SK-N-MC (cell line): ENCODE data around the gene ZNF423.

Experiments used
- DNase-seq: peaks from one replicate; pipeline ENCODE4 v3.0.0-alpha.2; 2011; ENCODE audit warnings: low read depth, low spot score
- H3K27ac ChIP-seq: fragments of 200-600 bp; sonication (generic); 2 replicates; pipeline ENCODE4 v1.5.1; 2016; ENCODE audit warnings: mixed run types
- H3K36me3 ChIP-seq: fragments of 200-600 bp; sonication (generic); 2 replicates; pipeline ENCODE4 v1.6.1; 2017; ENCODE audit warnings: antibody characterized with exemption, low read length, mixed read lengths; ENCODE audit not compliant: insufficient read depth
- H3K4me3 ChIP-seq: fragments of 200-600 bp; sonication (generic); 2 replicates; pipeline ENCODE4 v1.5.1; 2016
- H3K9ac ChIP-seq: fragments of 200-600 bp; sonication (generic); 2 replicates; pipeline ENCODE4 v1.8.0; 2017; ENCODE audit warnings: mixed run types, mixed read lengths; ENCODE audit not compliant: insufficient read length
- H3K9me3 ChIP-seq: fragments of 200-600 bp; sonication (generic); 2 replicates; pipeline ENCODE4 v1.6.1; 2017; ENCODE audit warnings: low read depth, mild to moderate bottlenecking, antibody characterized with exemption, low read length, moderate library complexity, mixed read lengths
- EZH2 ChIP-seq: fragments of 200-600 bp; sonication (generic); IDR thresholded peaks from one replicate; pipeline ENCODE4 v1.6.1; 2017; ENCODE audit warnings: antibody characterized with exemption
- FOXP2 ChIP-seq: optimal IDR thresholded peaks from 2 replicates; pipeline ENCODE3; 2011; ENCODE audit warnings: mild to moderate bottlenecking, moderate library complexity; ENCODE audit not compliant: insufficient read depth; ENCODE audit errors: extremely low read length, control extremely low read depth
- POLR2AphosphoS5 ChIP-seq: IDR thresholded peaks from 2 replicates; pipeline ENCODE4 v1.6.1; 2012; ENCODE audit warnings: mild to moderate bottlenecking, low read depth, low read length, borderline replicate concordance

ZNF423 gene

GRCh38 chr16:49855822-49856671, at the start of gene ZNF423:
ZNF423 (minus strand) TSS chr16:49856112; CDS start chr16:49855774, 338 bp downstream.
- Histone ChIP-seq H3K36me3 (no peaks in the 10 kb centered on the region), H3K27ac (peak within 1 kb of the TSS; percentile 74), H3K9ac (peak within 1 kb of the TSS; percentile 73), H3K4me3 (peak within 1 kb of the TSS; percentile 77), H3K9me3 (no peaks in the 10 kb centered on the region)
- DNase-seq, result no peak
- TF ChIP-seq EZH2 (no peak), POLR2AphosphoS5 (no peak; the same call in 1 of the 2 replicates), FOXP2 (no peak)

DNA sequence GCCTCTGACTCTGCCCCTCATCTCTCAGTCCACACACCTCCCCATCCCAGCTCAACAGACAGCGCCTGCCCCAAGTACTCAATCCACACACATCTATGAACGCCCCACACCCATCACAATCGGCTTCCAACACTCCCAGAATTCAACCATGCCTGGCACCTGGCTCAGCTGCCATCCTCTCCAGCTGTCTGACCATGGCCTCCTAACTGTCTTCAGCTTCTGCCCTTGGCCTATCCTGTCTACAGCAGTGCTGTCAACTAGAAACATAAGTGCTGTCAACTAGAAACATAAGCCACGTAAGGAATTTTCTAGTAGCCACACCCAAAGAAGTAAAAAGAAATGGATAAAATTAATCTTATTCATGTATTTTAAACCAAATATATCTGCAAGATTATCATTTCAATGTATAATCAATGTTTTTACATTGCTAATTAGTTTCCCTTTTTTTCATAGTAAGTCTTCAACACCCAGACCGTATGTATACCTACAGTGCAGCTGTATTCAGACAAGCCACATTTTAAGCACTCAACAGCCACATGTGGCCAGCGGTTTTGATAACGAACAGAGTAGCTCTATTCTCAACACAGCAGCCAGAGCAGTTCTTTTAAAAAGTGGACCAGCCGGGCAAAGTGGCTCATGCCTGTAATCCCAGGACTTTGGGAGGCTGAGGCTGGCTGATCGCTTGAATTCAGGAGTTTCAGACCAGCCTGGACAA, 48.6 kb upstream of the ZNF423 start:
- H3K36me3 ChIP-seq, result no peaks in the 10 kb centered on the region
- H3K4me3 ChIP-seq, result no peak overlapping the region
- no peak for DNase-seq
- H3K27ac ChIP-seq, result no peak overlapping the region
- H3K9ac ChIP-seq, result no peak overlapping the region
- no peak for TF ChIP-seq EZH2
- no peak for TF ChIP-seq POLR2AphosphoS5
- no peak for TF ChIP-seq FOXP2
- H3K9me3 ChIP-seq, result no peaks in the 10 kb centered on the region

DNA sequence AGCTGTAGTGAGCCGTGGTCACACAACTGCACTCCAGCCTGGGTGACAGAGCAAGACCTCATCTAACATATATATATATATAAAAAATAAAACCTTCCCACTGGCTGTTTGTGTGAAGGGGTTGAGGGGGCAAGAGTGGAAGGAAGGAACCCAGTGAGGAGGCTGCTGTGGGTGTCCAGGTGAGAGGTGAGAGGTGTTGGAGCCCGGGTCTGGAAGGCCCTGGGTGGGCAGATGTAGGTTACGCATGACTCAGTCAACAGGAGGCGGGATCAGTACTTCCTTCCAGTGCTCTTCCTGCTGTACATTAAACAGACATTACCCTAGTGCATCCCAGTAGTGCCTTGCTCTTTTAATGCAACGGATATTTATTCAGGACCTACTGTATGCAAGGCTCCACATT, 47.0 kb upstream of the ZNF423 start:
- DNase-seq, result no peak
- no peak overlapping the region for H3K27ac ChIP-seq
- TF ChIP-seq EZH2 (no peak), POLR2AphosphoS5 (no peak), FOXP2 (no peak)
- H3K36me3 ChIP-seq, result no peaks in the 10 kb centered on the region
- no peaks in the 10 kb centered on the region for H3K9me3 ChIP-seq
- H3K9ac ChIP-seq, result no peak overlapping the region
- no peak overlapping the region for H3K4me3 ChIP-seq

GRCh38 chr16:49901711-49902110, 45.8 kb upstream of the ZNF423 start:
- Histone ChIP-seq H3K9me3 (no peaks in the 10 kb centered on the region), H3K36me3 (no peaks in the 10 kb centered on the region), H3K4me3 (no peak overlapping the region), H3K27ac (no peak overlapping the region), H3K9ac (no peak overlapping the region)
- TF ChIP-seq FOXP2, result no peak
- no peak for TF ChIP-seq EZH2
- TF ChIP-seq POLR2AphosphoS5, result no peak
- no peak for DNase-seq

DNA sequence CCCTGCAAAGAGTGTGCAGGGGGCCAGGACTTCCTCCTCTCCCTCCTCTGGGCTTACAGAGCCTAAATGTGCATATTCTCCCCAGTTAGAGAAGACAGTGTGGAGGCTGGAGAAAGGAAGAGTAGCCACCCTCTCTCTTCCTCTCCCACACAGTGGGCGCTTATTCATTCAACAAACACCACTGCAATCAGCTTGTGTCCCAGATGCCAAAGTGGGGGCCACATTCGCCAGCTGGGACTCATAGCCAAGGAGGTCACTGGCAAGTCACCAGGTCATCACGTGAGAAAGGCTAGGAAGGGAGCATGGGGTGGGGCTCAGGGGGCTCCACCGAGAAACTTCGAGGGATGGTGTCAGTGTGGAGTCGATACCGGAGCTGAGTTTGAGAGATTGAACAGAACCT, 45.0 kb upstream of the ZNF423 start:
- Histone ChIP-seq H3K9ac (no peak overlapping the region), H3K27ac (no peak overlapping the region), H3K9me3 (no peaks in the 10 kb centered on the region), H3K4me3 (no peak overlapping the region), H3K36me3 (no peaks in the 10 kb centered on the region)
- DNase-seq, result no peak
- TF ChIP-seq POLR2AphosphoS5 (no peak), EZH2 (no peak), FOXP2 (no peak)

DNA sequence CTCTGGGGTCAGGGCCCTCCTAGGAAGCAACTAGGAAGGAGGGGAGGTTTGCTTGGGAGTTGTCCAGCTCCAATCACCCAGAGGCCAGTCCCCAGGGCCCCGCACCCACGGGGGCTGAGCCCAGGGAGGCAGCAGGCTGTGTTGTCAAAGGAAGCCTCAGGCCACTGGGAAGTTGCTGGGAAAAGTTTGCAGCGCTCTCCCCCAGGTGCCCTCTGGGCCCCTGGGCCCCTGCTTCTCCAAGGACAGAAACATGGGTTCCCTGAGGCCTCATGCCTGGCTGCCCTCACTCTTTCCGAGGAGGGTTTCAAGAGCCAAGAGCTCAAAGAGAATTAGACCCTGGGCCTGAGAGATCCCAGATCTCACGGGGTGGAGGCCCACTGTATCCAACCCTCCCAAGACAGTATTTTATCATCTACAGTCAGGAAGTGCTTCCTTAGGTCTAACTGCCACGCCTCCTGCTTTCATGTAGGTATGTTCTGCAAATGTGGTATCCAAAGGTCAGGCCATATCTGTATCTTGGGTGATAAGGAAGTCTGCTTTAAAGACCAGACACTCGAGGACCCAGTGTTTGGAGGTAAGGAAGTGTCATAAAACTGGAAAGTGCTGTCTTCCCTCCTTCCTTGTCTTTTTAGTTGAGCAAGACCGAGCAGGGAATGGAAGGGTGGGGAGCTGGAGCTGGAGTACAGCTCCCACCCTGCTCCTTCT, 44.2 kb upstream of the ZNF423 start:
- no peak overlapping the region for H3K9ac ChIP-seq
- DNase-seq, result no peak
- H3K9me3 ChIP-seq, result no peaks in the 10 kb centered on the region
- no peak overlapping the region for H3K27ac ChIP-seq
- TF ChIP-seq EZH2 (no peak), FOXP2 (no peak), POLR2AphosphoS5 (no peak)
- H3K36me3 ChIP-seq, result no peaks in the 10 kb centered on the region
- no peak overlapping the region for H3K4me3 ChIP-seq

DNA sequence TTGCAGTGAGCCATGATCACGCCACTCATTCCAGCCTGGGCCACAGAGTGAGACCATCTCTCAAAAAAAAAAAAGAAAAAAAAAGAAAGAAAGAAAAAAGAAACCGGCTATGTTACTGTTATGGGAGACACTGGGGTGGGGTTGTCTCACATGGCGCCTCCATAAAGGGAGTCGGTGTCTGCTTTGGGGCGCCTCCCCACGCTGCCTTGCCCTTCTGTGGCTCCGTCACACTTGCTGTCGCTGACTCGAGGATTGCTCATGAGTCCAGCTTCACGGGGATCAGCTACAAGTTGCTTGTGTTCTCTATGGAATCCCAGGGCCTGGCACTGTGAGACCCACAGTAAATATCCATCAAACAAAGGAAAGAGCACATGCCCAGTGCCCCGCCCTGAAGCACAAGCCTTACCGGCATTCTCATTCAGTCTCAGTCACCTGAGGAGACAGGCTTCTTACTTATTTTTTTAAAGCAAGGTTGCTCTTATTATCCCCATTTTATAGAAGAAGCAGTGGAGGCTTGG, 40.6 kb upstream of the ZNF423 start:
- Histone ChIP-seq H3K4me3 (no peak overlapping the region), H3K9ac (no peak overlapping the region), H3K27ac (no peak overlapping the region), H3K36me3 (no peaks in the 10 kb centered on the region), H3K9me3 (no peaks in the 10 kb centered on the region)
- DNase-seq, result no peak
- TF ChIP-seq FOXP2, result no peak
- TF ChIP-seq EZH2, result no peak
- TF ChIP-seq POLR2AphosphoS5, result no peak

DNA sequence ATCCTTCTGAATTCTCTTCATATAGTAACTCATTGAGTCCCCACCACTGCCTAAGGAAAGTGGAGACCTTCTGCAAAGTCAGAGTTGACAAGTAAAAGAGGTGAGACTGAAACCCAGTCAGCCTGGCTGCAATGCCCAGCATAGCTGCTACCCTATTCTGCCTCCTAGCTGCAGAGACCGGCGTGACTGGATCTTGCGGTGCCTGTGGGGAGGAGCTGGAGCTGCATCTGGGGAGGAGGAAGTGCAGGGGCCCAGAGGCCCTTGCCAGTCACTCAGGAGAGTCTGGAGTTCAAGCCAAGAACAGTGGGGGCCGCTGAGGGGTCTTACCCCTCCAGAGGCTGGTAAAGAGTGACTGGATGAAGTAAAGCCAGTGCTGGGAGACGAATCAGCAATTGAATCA, 35.0 kb upstream of the ZNF423 start:
- TF ChIP-seq EZH2 (no peak), FOXP2 (no peak), POLR2AphosphoS5 (no peak)
- DNase-seq, result no peak
- Histone ChIP-seq H3K4me3 (no peak overlapping the region), H3K9ac (no peak overlapping the region), H3K9me3 (no peaks in the 10 kb centered on the region), H3K36me3 (no peaks in the 10 kb centered on the region), H3K27ac (no peak overlapping the region)
